A673 (cell line): ENCODE measurements around the gene MSI2. TPM values are rescaled to one million over a fixed set of nuclear protein-coding genes. Genes with fewer than 3 reads are reported as not detected.

Source experiments
- BruUV-seq: library from RNA; stranded (reverse); fragments of 400-500 nt; replicated peaks from 2 replicates; lab custom pipeline; 2021; lab: Mats Ljungman, UMichigan
- CTCF ChIA-PET: fragments of 300-600 bp; sonication (Branson Sonifier 250); formaldehyde crosslinking; loops from one replicate; lab custom pipeline; 2022; ENCODE audit warnings: antibody characterized with exemption; lab: Charles Lee
- POLR2A ChIA-PET: fragments of 300-600 bp; sonication (Branson Sonifier 250); formaldehyde crosslinking; loops from one replicate; lab custom pipeline; 2022; ENCODE audit warnings: antibody characterized with exemption; ENCODE audit not compliant: low non-redundant PET; lab: Charles Lee
- DNase-seq: peaks from one replicate; pipeline ENCODE4 v3.0.0-alpha.2; 2015; ENCODE audit warnings: low spot score
- H3K27ac ChIP-seq: fragments of 200-600 bp; sonication (generic); 2 replicates; pipeline ENCODE4 v1.5.1; 2016; ENCODE audit warnings: mixed run types, low read depth, mild to moderate bottlenecking, mixed read lengths, antibody characterized with exemption, low read length; ENCODE audit not compliant: poor library complexity, severe bottlenecking
- H3K27me3 ChIP-seq: fragments of 200-600 bp; sonication (generic); replicated peaks from 2 replicates; pipeline ENCODE4 v1.6.1; 2017; ENCODE audit warnings: mixed run types, low read depth, mild to moderate bottlenecking, mixed read lengths, antibody characterized with exemption, low read length; ENCODE audit not compliant: insufficient read depth, poor library complexity
- H3K36me3 ChIP-seq: fragments of 200-600 bp; sonication (generic); 2 replicates; pipeline ENCODE4 v1.6.1; 2016; ENCODE audit warnings: mixed run types, mild to moderate bottlenecking, mixed read lengths, antibody characterized with exemption, low read length; ENCODE audit not compliant: insufficient read depth, poor library complexity, severe bottlenecking
- H3K4me1 ChIP-seq: fragments of 200-600 bp; sonication (generic); 2 replicates; pipeline ENCODE4 v1.6.1; 2017; ENCODE audit warnings: mixed run types, mild to moderate bottlenecking, mixed read lengths, antibody characterized with exemption, low read length; ENCODE audit not compliant: insufficient read depth, poor library complexity, severe bottlenecking
- H3K4me3 ChIP-seq: fragments of 200-600 bp; sonication (generic); 2 replicates; pipeline ENCODE4 v1.5.1; 2016; ENCODE audit warnings: low read depth, mixed run types, mild to moderate bottlenecking, mixed read lengths, low read length; ENCODE audit not compliant: poor library complexity, severe bottlenecking
- H3K9me3 ChIP-seq: fragments of 200-600 bp; sonication (generic); 2 replicates; pipeline ENCODE4 v1.6.1; 2016; ENCODE audit warnings: mixed run types, low read depth, mild to moderate bottlenecking, mixed read lengths, antibody characterized with exemption, low read length; ENCODE audit not compliant: poor library complexity, severe bottlenecking
- EZH2 ChIP-seq: fragments of 200-600 bp; sonication (generic); IDR thresholded peaks from 2 replicates; pipeline ENCODE4 v1.6.1; 2017; ENCODE audit warnings: borderline replicate concordance, low read depth, mild to moderate bottlenecking, mixed read lengths, antibody characterized with exemption, low read length; ENCODE audit not compliant: poor library complexity, severe bottlenecking
- intact Hi-C: fragments of 100-400 bp; cut with micrococcal nuclease; formaldehyde crosslinking; loops from one replicate; pipeline ENCODE4 v1.10.0; 2022; ENCODE audit not compliant: unreplicated experiment
- total RNA-seq: library from RNA; stranded (reverse); gene quantifications from 2 replicates; pipeline ENCODE4 v1.2.3, GENCODE V29; 2021
- TF ChIP-seq, protein P1 (sequence below): fragments of 300-800, 200-600 bp; sonication (generic); conservative IDR thresholded peaks from 2 replicates; pipeline ENCODE4 v1.5.1; 2017; ENCODE audit warnings: low read depth, mild to moderate bottlenecking, antibody characterized with exemption, low read length, moderate library complexity, mixed read lengths

MSI2 gene
- total RNA-seq, 1 experiment from 2014 or later, result 108 TPM

DNA sequence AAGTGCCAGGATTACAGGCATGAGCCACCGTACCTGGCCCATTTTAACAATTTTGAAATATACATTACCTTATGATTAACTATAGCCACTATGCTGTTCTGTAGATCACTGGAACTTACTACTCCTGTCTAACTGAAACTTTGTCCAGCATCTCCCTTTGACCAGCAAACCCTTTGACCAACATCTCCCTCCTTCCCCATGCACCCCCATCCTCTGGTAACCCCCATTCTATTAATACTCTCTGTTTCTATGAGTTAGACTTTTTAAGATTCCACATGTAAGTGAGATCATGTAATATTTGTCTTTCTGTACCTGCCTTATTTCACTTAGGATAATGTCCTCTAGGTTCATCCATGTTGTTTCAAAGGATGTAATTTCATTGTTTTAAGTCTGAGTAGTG, 178.0 kb downstream of the MSI2 start:
- CTCF ChIA-PET, result no interaction called here
- POLR2A ChIA-PET, result no interaction called here
- Histone ChIP-seq H3K27ac (no peak overlapping the region), H3K9me3 (no peaks in the 10 kb centered on the region), H3K27me3 (no peaks in the 10 kb centered on the region), H3K4me3 (no peak overlapping the region), H3K4me1 (peaks cover 12% of the 10 kb centered on the region), H3K36me3 (no peaks in the 10 kb centered on the region)
- BruUV-seq, result no TSS peak
- no peak for DNase-seq
- intact Hi-C loops, result no loop called here
- TF ChIP-seq, protein P1, sequence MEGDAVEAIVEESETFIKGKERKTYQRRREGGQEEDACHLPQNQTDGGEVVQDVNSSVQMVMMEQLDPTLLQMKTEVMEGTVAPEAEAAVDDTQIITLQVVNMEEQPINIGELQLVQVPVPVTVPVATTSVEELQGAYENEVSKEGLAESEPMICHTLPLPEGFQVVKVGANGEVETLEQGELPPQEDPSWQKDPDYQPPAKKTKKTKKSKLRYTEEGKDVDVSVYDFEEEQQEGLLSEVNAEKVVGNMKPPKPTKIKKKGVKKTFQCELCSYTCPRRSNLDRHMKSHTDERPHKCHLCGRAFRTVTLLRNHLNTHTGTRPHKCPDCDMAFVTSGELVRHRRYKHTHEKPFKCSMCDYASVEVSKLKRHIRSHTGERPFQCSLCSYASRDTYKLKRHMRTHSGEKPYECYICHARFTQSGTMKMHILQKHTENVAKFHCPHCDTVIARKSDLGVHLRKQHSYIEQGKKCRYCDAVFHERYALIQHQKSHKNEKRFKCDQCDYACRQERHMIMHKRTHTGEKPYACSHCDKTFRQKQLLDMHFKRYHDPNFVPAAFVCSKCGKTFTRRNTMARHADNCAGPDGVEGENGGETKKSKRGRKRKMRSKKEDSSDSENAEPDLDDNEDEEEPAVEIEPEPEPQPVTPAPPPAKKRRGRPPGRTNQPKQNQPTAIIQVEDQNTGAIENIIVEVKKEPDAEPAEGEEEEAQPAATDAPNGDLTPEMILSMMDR, result no peak
- TF ChIP-seq EZH2, result no peak

DNA sequence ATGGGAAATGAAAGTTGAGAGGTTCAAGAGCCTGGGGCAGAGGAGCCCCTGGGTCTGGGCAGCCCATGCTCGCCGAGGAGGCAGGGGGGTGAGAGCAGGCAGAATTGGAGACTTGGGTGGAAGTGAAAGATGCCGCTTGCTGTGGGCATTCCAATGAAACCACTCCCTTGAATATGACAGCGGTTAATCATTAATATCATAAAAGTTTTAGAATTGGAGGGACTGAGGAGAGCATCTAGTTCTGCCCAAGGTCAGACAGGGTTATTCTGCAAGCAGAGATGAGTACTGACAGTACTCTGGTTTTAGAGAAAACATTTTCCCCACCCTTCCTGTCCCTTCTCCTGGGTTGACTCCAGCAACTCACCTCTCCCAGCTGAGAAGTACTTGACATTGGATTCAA, 180.2 kb downstream of the MSI2 start:
- no peak overlapping the region for H3K27ac ChIP-seq
- no peak for DNase-seq
- no peaks in the 10 kb centered on the region for H3K9me3 ChIP-seq
- intact Hi-C loops, result no loop called here
- ChIA-PET CTCF (no interaction called here), POLR2A (no interaction called here)
- H3K4me3 ChIP-seq, result no peak overlapping the region
- BruUV-seq, result no TSS peak
- H3K27me3 ChIP-seq, result no peaks in the 10 kb centered on the region
- H3K36me3 ChIP-seq, result no peaks in the 10 kb centered on the region
- TF ChIP-seq EZH2, result no peak
- TF ChIP-seq, protein P1, result no peak
- peaks cover 17% of the 10 kb centered on the region for H3K4me1 ChIP-seq

DNA sequence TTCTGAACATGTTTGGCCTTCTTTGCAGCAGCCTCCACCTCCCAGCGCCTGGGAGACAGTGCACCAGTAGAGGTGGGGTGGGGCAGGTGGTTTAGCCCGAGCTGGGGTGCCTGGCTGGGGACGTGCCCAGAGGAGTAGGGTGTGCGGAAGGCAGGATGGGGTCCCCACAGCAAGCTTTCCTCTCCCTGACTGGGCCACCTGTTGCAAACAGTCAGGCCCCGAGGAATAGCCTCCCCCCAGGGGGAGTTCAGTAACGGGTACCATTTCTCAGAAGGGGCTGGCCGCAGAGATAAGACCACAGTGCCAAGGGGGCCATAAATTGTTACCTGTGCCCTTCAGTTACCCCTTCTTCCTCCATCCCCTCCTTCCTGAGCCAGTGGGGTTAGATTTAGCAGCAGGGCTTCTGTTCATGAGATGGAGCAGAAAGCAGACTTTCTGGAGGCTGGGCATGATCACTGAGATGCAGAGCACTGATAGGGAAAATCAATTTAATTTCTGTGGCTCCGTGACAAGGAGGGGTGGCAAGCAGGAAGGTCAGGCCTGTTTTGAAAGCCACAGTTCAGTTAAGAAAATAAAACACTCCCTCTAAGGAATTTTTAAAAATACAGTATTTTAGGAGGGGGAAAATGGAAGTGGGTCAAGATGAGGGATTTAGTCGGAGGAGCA, 181.9 kb downstream of the MSI2 start:
- POLR2A ChIA-PET, result no interaction called here
- no peaks in the 10 kb centered on the region for H3K9me3 ChIP-seq
- H3K27me3 ChIP-seq, result no peaks in the 10 kb centered on the region
- DNase-seq, result no peak
- H3K36me3 ChIP-seq, result no peaks in the 10 kb centered on the region
- CTCF ChIA-PET, result no interaction called here
- TF ChIP-seq, protein P1, result no peak
- TF ChIP-seq EZH2, result no peak
- no peak overlapping the region for H3K27ac ChIP-seq
- no TSS peak for BruUV-seq
- H3K4me3 ChIP-seq, result no peak overlapping the region
- intact Hi-C loops, result no loop called here
- peaks cover 27% of the 10 kb centered on the region for H3K4me1 ChIP-seq
